Stimulated activated CD8-positive, alpha-beta memory T cell treated with anti-CD3 and anti-CD28 coated beads, Interleukin-7, amount 100 ng/mL, for 24 hours (primary cell): ENCODE data around the gene TMEM178B.
"Not testable (repeated sequence)": the region's sequence is repeated elsewhere in the genome, so short reads cannot be mapped to it uniquely, and the experiment has no call there.

Source experiments
- DNase-seq: peaks from one replicate; pipeline ENCODE4 v3.0.0-alpha.2; 2020; ENCODE audit warnings: low read depth

TMEM178B gene

DNA sequence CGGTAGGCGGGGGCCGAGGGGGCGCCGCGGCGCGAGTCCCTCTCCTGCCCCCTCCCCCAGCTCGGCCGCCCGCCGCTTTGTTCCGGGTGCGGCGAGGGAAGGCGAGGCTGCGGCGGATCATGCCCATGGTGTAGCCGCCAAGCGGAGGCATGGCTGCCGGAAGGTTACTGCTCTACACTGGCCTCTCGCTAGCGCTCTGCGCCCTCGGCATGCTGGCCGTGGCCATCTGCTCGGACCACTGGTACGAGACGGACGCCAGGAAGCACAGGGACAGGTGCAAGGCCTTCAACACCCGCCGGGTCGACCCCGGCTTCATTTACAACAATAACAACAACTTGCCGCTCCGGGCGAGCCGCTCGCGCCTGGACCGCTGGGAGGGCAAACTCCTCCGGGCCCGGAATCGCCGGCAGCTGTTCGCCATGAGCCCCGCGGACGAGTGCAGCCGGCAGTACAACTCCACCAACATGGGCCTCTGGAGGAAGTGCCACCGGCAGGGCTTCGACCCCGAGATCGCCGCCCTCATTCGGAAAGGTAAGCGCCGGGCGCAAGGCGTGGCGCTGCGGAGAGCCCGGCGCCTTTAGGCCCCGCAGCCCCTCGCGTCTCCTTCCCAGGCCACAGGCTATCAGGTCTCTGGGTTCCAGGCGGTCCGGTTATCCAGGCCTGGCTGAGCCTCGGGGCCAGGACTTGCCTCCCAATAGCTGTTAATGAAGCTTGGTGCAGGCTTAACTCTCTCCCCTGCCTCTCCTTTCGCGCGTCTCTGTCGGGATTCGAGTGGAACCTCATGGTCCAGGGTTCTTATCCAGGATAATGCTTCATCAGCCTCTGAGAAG lies 513 bp downstream of the TMEM178B start:
- no peak for DNase-seq

DNA sequence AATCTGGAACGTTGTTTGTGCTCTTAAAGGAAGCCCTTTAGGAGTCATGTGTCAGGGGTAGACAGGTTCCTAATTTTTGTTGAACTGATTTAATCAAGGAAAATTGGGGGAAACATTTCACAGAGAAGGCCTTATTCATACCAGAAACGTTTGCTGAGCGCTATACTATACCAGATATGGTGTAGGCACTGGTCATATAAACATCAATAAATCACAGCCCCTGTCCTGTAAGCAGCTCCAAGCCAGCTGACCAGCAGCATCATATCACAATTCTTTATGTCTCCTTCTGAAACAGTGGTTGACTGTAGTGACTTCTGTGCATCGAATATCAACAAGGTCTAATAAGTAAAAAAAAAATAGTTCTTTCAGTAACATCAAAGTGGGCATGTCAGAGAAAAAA lies 1.1 kb downstream of the TMEM178B start:
- DNase-seq, result no peak

DNA sequence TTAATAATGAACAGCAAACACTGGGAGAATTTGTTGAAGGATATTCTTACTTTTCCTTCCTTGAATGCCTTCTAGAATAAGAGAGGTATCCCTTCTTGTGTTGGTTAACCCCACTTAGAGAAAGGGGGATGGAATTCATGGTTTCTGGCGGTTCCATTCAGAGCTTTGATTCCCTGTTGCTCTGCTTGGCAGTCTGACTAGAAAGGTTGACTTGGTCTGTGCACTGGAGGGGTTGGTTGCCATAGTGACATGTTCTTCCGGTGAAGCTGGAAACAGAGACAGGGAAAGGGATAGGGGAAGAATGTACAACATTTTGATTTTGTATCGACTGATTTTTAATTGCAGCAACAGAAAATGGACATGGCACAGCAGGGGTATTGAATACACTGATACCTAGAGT lies 2.5 kb downstream of the TMEM178B start:
- no peak for DNase-seq

DNA sequence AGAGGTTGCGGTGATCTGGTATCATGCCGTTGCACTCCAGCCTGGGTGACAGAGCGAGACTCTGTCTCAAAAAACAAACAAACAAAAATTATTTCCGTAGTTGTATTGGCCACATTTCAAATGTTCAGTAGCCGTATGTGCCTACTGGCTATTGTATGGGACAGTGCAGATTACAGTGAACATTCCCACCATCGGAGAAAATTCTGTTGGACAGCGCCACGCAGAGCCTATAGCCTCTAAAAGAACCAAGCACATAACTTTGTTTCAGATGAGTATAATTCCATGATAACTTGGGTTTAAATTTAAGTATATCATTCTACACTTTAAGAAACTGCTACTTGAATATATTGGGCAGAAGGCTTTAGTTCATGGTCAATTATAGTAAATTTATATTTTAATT lies 5.4 kb downstream of the TMEM178B start:
- no peak for DNase-seq

DNA sequence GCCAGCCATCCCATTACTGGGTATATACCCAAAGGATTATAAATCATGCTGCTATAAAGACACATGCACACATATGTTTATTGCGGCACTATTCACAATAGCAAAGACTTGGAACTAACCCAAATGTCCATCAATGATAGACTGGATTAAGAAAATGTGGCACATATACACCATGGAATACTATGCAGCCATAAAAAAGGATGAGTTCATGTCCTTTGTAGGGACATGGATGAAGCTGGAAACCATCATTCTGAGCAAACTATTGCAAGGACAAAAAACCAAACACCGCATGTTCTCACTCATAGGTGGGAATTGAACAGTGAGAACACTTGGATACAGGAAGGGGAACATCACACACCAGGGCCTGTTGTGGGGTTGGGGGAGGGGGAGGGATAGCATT lies 15.6 kb downstream of the TMEM178B start:
- not testable (repeated sequence) for DNase-seq

DNA sequence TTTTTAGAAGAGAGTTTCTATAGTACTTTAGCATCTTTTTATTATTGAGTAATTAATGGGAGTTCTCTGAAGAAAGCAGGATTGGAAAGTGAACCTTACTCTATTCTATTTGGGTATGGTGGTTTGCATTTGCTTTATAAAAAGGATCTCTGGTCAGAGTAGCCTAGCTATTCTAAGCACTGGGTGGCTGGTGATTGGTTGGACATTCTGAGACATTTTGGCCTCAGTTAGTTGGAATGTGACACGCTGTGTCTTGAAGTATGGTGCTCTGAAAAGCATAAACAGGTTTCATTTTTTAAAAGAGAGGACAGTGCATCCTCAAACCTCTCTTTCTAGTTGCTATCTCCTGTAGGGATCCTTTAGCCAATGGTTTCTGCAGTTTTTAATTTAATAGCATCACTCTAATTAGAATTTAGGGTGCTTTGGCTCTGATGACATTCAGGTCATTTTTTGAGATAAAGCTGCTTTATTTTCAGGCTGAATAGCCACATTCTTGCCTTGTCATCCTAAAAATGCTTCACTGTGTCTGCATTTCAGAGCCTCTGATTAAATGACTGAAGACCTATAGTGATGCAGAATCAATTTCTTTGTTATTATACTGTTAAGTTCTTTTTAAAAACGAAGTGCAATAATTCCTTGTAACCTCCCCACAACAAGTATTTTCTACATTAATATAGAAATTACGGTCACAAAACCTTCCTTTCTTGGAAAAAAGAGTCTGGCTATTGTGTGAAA lies 20.6 kb downstream of the TMEM178B start:
- no peak for DNase-seq

DNA sequence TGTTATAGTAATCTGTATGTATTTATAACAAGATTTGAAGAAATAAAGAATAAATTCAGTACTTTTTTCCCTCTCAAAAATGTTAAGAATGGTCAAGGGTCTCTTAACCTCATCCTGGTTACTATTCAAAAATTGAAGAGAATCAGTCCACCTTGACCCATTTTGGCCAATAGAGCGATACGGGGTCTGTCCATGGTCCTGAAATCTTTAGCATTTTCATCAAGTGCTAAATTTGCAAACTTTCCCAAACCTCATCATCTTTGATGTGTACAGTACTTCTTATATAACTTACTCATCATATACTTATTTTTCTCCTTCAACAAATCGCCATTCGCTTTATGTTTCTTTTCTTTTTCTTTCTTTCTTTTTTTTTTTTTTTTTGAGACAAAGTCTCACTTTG lies 23.6 kb downstream of the TMEM178B start:
- DNase-seq, result no peak

DNA sequence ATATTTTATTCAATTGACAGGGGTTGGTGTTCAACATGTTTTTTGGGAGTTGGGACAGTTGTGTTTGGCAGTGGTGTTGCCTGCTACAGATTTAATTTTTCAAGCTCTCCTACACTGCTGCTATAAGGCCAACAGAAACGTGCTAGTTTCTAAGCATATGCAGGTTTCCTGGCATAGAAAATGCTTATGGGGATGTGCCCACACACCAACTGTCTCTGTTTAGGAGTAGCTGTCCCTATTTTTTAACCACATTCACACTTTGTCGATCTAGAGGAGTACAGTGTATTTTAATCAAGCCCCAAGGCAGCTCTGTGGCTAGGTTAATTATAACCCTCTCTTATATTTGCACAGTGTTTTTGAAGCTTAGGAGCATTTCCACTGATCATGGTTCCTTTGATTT lies 28.6 kb downstream of the TMEM178B start:
- no peak for DNase-seq

DNA sequence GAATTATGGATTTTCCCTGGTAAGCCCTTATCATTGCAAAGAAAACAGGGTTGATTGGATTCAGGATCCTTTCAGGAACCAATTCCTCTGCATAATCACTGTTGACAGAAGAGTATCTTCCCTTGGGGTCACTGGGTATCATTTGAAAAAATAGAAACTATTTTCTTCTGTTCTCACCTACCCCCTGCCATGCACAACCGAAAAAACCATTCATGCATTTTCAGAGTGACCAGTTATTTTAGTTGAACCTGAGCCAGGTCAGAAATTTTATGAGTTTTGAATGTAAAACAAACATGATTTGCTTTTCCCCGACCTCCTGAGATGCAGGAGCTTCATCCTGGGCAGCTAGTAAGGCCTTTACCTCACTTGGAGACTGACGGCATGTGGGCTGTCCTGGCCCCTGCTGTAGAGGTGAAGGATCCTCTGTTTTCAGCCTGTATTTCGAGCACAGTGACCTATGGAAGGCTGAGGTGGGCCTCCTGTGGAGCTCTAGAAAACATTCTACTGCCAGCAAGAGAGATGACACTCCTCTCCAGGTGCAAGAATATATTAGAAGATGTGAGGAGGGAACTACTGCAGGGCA lies 30.1 kb downstream of the TMEM178B start:
- DNase-seq, result no peak

DNA sequence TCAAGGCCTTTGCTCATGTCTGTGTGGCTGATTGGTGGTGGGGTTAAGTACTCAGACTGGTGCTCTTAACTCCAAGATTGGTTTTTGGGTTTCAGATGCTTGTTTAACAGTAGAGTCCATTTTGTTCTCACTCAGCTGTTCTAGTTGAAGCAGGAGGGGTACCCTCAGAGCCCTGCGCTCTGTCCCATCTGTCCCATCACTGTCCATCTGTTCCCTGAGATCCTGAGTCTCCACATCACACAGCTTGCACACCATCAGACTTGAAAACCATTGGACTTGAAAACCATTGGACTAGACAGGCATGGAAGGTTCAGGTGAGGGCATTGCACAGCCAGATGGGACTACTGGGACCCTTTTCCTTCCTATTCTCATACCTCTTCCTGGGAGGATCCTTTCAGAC lies 39.3 kb downstream of the TMEM178B start:
- no peak for DNase-seq

DNA sequence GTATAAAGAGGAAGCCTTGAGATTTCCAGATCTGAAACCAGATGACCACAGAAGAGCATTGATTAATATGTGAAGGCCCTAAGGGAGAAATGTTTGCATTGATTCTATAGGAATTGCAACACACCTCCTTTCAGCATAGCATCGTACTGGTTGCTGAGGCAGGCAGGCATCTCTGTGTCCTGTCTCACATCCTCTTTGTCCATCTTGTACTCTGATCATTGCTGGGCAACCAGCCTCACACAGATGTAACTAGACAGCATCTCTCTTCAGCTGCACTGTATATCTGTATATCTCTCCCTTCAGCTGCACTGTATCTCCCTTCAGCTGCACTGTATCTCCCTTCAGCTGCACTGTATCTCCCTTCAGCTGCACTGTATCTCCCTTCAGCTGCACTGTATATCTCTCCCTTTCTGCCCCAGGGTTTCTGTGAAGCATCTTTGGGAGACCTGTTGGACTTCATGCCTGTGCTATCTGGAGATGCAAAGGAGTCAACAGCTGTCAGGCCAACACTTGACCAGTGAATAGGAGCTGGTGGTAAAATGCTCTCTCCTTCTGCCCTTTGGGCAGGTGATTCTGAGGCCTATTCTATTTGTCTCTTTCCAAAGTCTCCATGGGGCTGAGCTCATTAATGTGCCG lies 40.3 kb downstream of the TMEM178B start:
- no peak for DNase-seq

DNA sequence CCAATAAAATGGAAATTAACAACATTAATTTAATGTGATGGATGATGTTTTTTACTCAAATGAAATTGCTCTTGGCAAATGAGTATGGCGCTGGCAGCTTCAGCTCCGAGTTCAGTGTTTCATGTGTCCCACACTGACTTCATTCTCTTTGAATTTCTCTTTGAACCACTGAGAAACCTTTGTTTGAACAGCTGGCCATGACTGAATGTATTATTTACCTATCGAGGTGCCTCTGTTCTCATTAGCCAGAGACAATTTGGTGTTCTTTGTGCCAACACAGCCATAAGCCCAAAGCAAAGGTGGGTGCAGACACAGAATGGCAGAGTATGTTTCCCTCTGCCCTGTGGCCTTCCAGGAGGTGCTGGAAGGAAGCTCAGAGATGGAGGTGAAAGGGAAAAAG lies 42.1 kb downstream of the TMEM178B start:
- no peak for DNase-seq

DNA sequence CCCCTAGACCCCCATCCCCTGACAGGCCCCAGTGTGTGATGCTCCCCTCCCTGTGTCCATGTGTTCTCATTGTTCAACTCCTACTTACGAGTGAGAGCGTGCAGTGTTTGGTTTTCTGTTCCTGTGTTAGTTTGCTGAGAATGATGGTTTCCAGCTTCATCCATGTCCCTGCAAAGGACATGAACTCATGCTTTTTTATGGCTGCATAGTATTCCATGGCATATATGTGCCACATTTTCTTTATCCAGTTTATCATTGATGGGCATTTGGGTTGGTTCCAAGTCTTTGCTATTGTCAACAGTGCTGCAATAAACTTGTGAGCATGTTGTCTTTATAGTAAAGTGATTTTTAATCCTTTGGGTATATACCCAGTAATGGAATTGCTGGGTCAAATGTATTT lies 42.8 kb downstream of the TMEM178B start:
- not testable (repeated sequence) for DNase-seq

DNA sequence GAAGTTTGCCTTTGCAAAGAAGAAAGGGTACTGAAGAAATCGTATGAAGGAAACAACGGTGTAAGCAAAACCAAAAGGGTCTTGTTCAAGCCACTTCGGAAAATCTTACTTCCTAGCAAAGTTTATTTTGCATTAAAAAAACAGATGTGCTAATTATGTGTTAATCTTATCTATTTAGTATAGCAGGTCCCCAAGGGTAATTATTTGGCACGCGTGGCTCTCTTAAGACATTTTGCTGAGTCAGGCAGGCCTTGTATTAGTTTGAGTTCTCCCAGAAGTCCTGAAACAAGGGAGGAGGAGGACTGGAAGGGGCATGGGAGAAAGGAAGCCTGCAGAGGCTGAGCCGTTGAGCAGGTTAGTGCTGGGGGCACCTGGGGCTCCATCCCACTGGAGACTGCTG lies 44.9 kb downstream of the TMEM178B start:
- no peak for DNase-seq

DNA sequence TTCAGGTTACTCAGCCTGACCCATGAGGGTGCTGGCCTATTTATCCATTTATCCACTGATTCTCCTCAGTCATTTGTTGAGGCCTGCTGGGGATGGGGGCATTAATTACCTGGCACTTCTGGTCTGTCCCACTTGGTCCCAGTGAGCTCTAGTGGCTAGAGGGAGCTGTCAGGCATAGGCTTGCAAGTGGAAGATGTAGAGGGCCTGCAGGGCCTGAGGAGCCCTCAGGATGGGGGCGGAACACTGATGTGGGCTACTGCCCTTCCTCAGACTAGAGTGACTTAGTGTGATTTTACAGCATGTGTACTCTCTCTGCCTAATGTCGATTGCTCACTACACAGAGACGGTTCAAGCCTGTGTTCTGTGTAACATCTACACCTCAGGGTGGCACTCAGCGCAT lies 45.3 kb downstream of the TMEM178B start:
- no peak for DNase-seq

DNA sequence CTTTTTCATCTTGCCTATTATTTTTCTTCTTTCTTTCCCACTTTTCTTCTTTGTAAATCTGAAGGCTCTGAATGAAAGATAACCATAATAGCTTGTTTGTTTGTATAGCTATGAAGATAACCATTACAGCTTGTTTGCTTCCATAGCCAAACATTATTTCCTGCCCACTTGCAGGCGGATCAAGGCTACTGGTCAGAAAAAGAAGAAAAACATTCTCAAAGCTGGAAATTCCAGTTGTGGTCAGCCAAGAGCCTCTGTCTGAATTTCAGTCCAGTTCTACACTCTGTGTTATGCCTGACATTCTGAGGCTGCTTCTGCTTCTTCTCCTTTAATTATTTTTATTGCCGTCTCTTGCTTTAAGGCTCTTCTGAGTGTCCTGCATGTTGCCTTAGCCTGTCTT lies 48.9 kb downstream of the TMEM178B start:
- no peak for DNase-seq

DNA sequence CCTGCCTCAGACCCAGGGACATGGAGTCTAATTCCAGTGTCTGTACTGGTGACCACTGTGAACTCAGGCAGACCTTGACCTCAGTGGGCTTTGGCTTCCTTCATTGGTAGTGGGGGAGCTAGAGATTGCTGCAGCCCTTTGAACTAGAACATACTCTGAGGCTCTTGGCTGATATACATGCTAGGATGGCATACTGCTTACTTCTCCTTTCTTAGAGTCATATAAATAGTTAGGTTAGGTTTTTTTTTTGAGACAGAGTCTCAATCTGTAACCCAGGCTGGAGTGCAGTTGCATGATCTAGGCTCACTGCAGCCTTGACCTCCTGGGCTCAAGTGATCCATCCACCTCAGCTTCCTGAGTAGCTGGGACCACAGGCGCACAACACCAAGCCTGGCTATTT lies 49.7 kb downstream of the TMEM178B start:
- no peak for DNase-seq

DNA sequence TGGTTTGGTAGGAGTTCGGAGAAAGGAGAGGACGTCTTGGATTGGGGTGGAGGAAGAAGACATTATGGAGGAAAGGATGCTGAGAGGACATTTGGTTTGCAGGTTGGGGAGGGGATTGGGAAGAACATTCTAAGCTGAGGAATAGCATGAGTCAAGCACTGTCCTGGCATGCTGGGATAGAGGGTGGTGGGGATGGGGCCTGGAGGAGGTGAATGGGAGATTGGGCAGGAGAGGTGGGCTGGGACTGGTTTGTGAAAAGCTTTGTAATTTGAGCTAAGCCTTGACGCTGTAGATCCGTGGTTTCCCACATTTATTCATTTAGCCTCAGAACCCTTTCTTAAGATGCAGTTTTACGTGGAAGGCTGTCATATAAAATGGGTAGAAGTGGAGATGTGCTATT lies 52.2 kb downstream of the TMEM178B start:
- DNase-seq, result no peak

DNA sequence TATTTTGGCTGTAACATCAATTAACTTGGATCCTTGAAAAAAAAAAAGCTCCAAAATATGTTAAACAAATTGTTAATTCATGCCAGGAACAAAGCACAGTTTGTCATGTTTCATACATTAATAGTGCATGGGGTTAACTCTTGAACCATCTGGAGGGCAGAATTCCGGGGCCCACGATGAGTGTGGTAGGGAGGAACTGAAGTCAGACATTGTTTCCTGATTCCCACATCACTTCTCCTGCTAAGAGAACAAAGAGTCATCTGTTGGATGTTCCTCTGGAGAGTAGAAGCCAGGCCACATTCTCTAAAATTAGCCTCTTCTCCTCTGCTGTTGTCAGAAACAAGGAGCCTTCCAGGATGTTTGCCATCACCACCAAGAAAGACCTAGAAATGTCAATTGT lies 54.6 kb downstream of the TMEM178B start:
- no peak for DNase-seq

DNA sequence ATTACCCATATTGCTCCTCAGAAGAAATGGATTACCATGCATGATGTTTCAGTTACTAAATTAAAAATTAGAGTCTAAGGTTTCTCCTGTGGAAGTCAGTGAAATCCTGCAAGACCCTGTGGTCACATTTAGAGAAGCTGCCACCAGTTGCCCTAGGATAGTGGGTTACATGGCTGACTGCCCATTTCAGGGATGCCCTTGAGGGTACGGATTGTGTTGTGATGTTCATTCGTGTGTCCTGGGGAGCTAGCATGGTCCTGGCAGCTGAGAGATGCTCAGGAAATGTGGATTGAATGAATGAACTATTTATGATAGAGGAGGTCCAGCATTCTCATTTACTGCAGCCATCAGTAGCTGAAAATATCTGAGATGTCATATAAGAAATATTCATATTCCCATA lies 55.1 kb downstream of the TMEM178B start:
- DNase-seq, result no peak

DNA sequence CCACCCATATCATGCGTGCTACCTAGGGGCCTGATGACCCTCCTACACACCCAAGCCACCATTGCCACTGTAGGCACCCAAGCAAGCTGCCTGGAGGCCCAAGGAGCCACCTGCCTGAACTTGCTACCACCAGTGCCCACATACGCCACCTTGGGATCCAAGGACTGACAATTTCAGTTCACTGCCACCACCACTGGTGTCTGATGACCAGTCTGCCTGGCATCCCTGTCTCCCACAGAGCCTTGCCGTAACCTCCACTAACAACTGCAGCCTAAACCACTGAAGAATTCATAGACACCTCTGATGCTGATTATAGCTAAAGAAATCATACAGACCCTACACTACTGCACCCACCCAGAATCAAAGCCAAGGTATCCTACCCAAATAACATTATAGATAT lies 58.8 kb downstream of the TMEM178B start:
- no peak for DNase-seq

DNA sequence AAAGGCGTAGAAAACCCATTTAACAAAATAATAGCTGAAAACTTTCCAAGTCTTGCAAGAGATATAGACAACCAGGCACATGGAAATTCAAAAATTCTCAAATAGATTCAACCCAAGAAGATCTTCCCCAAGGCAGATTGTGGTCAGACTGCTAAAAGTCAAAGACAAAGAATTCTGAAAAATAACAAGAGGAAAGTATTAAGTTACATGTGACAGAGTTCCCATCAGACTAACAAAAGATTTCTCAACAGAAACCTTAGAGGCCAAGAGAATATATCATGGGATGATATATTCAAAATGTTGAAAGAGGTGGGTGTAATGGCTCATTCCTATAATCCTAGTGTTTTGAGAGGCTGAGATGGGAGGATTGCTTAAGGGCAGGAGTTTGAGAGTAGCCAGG lies 59.8 kb downstream of the TMEM178B start:
- DNase-seq, result no peak

DNA sequence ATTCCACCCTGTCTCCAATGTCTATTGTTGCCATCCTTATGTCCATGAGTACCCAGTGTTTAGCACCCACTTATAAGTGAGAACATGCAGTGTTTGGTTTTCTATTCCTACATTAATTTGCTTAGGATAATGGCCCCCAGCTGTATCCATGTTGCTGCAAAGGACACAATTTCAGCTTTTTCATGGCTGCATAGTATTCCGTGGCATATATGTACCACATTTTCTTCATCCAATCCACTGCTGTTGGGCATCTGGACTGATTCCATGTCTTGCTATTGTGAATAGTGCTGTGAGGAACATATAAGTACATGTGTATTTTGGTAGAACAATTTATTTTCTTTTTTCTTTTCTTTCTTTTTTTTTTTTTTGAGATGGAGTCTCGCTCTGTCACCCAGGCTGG lies 68.2 kb downstream of the TMEM178B start:
- DNase-seq, result no peak
